ENCODE data around the gene HIVEP1.
"Not testable (repeated sequence)": the region's sequence is repeated elsewhere in the genome, so short reads cannot be mapped to it uniquely, and the experiment has no call there.

The HIVEP1 gene

GRCh38 chr6:12094689-12095088, 82.6 kb downstream of the HIVEP1 start:
- no peak for DNase-seq

GRCh38 chr6:12096342-12096741, 84.2 kb downstream of the HIVEP1 start:
- DNase-seq = no peak

- DNase-seq = no peak
These were observed 85.7 kb downstream of the HIVEP1 start for GRCh38 chr6:12097791-12098190.

- DNase-seq = no peak
These were observed 87.7 kb downstream of the HIVEP1 start for GRCh38 chr6:12099623-12100338.

GRCh38 chr6:12101048-12101447, 88.9 kb downstream of the HIVEP1 start:
- DNase-seq = no peak

- DNase-seq = no peak
These were observed 89.7 kb downstream of the HIVEP1 start for GRCh38 chr6:12101653-12102312.

- DNase-seq = no peak
These were observed 90.2 kb downstream of the HIVEP1 start for GRCh38 chr6:12102350-12102749.

- no peak for DNase-seq
These were observed 91.0 kb downstream of the HIVEP1 start for GRCh38 chr6:12103158-12103557.

- no peak for DNase-seq
These were observed 93.2 kb downstream of the HIVEP1 start for GRCh38 chr6:12105271-12105670.

- DNase-seq = not testable (repeated sequence)
These were observed 96.3 kb downstream of the HIVEP1 start for GRCh38 chr6:12108376-12108775.

- no peak for DNase-seq
These were observed 98.6 kb downstream of the HIVEP1 start for GRCh38 chr6:12110523-12111362.

GRCh38 chr6:12111363-12111670, 99.2 kb downstream of the HIVEP1 start:
- no peak for DNase-seq

- no peak for DNase-seq
These were observed 100.6 kb downstream of the HIVEP1 start for GRCh38 chr6:12112540-12113189.

GRCh38 chr6:12113190-12113577, 101.1 kb downstream of the HIVEP1 start:
- no peak for DNase-seq

- no peak for DNase-seq
These were observed 102.0 kb downstream of the HIVEP1 start for GRCh38 chr6:12114055-12114503.

- DNase-seq = no peak
These were observed 102.9 kb downstream of the HIVEP1 start for GRCh38 chr6:12115001-12115400.

- DNase-seq = no peak
These were observed 103.4 kb downstream of the HIVEP1 start for GRCh38 chr6:12115492-12115891.

- DNase-seq = no peak
These were observed 104.2 kb downstream of the HIVEP1 start for GRCh38 chr6:12116264-12116800.

- no peak for DNase-seq
These were observed 104.9 kb downstream of the HIVEP1 start for GRCh38 chr6:12116978-12117377.

- DNase-seq = no peak
These were observed 106.5 kb downstream of the HIVEP1 start for GRCh38 chr6:12118607-12119006.

GRCh38 chr6:12119085-12119588, 107.0 kb downstream of the HIVEP1 start:
- DNase-seq = no peak

GRCh38 chr6:12125396-12125795, 113.3 kb downstream of the HIVEP1 start:
- DNase-seq = no peak

GRCh38 chr6:12126051-12126450, 113.9 kb downstream of the HIVEP1 start:
- DNase-seq = no peak

All from DMS79 treated with DMSO at 0.1 percent for 48 hours (cell line).